AG10803 (cell line): ENCODE measurements around the gene SOWAHA.
A peak's percentile ranks its signal among the peaks of the same experiment; 100 is the strongest.

Experiments used
- DNase-seq: peaks from one replicate; pipeline ENCODE4 v3.0.0; 2010; ENCODE audit warnings: low read depth
- H3K4me3 ChIP-seq: 2 replicates; pipeline ENCODE4 v1.5.1; 2011; ENCODE audit warnings: mild to moderate bottlenecking, low read length, control low read depth
- CTCF ChIP-seq: conservative IDR thresholded peaks from 2 replicates; pipeline ENCODE4 v1.5.1; 2011; ENCODE audit warnings: mild to moderate bottlenecking, low read length, control low read depth, inconsistent platforms

The SOWAHA gene

GRCh38 chr5:132777209-132778069 lies 35.7 kb upstream of the SOWAHA start, which contains the start of gene SEPTIN8:
SEPTIN8 (minus strand) TSS chr5:132777239; CDS start chr5:132777137, 102 bp downstream.
- peak; percentile 57 for DNase-seq
- no peak for TF ChIP-seq CTCF
- H3K4me3 ChIP-seq, result peak within 1 kb of the TSS; percentile 81

- DNase-seq, result no peak
- H3K4me3 ChIP-seq, result peak overlapping the region; percentile 81
- no peak for TF ChIP-seq CTCF
Measured at GRCh38 chr5:132778129-132778528, 35.0 kb upstream of the SOWAHA start.

- TF ChIP-seq CTCF, result no peak
- no peak overlapping the region for H3K4me3 ChIP-seq
Measured at GRCh38 chr5:132778856-132779255, 34.2 kb upstream of the SOWAHA start.

GRCh38 chr5:132779961-132780360 lies 33.1 kb upstream of the SOWAHA start:
- DNase-seq, result no peak
- H3K4me3 ChIP-seq, result no peak overlapping the region
- TF ChIP-seq CTCF, result no peak

More at GRCh38 chr5:132778856-132779255, 34.2 kb upstream of the SOWAHA start:
- no peak for DNase-seq

GRCh38 chr5:132780577-132780976 lies 32.5 kb upstream of the SOWAHA start:
- DNase-seq, result no peak
- TF ChIP-seq CTCF, result no peak
- H3K4me3 ChIP-seq, result no peak overlapping the region

GRCh38 chr5:132781029-132781428 lies 32.1 kb upstream of the SOWAHA start:
- no peak for TF ChIP-seq CTCF
- no peak overlapping the region for H3K4me3 ChIP-seq
- DNase-seq, result no peak

- TF ChIP-seq CTCF, result no peak
- peak; percentile 48 for DNase-seq
Measured at GRCh38 chr5:132782101-132782500, 31.0 kb upstream of the SOWAHA start.

More at GRCh38 chr5:132782101-132782500, 31.0 kb upstream of the SOWAHA start:
- H3K4me3 ChIP-seq, result no peak overlapping the region
